ENCODE results near the gene WDR5B.

- TF ChIP-seq EZH2phosphoT487 (IDR thresholded peaks at IDR 0.05; ENCODE audit: insufficient read depth, low read depth) (no peak), EZH2 (IDR thresholded peaks at IDR 0.05; ENCODE audit: insufficient read depth, poor library complexity, severe bottlenecking) (no peak)
Measured at GRCh38 chr3:122435950-122436349, 20.1 kb upstream of the WDR5B start.
